Measurements from ENCODE around the gene PARP12. TPM values are rescaled to one million over a fixed set of nuclear protein-coding genes. Genes with fewer than 3 reads are reported as not detected.

The PARP12 gene
- total and polyA plus RNA-seq, 2 of the 8 experiments (the other 6 are each of a cell fraction or from before 2014, with no cell fraction given), result 9.0 to 21.5 TPM

- no peak overlapping the region for H2BK15ac ChIP-seq (ENCODE audit: low read length)
- H2AFZ ChIP-seq (ENCODE audit: low read length), result no peak overlapping the region
- H3K27me3 ChIP-seq (replicated peaks in 1 of 4; ENCODE audit: control insufficient read depth in 3 of 4, extremely low read depth in 1 of 4, insufficient read depth in 3 of 4, low read length in 3 of 4), result no peaks in the 10 kb centered on the region
- ChIA-PET CTCF (ENCODE audit: partially characterized antibody) (no interaction called here), POLR2A (ENCODE audit: partially characterized antibody) (interaction anchor here (0.7 kb wide), 1 partner anchor 37 kb away, joined by 3 read pairs; no protein-coding TSS in a partner anchor)
- H3K23ac ChIP-seq (ENCODE audit: insufficient read length), result no peak overlapping the region
- H3K27ac ChIP-seq (ENCODE audit: low read depth, low read length), result no peak overlapping the region
- no peak overlapping the region for H3K9ac ChIP-seq (replicated peaks in 1 of 4; ENCODE audit: extremely low read depth in 1 of 4, low read depth in 3 of 4, low read length in 3 of 4)
- no peak for FAIRE-seq
- DNase-seq (ENCODE audit: low read depth in 1 of 2, low spot score in 2 of 2), result no peak
- H2AK5ac ChIP-seq (ENCODE audit: low read depth, low read length), result no peak overlapping the region
- no peak overlapping the region for H3K4me2 ChIP-seq (ENCODE audit: insufficient read depth in 1 of 2, low read depth in 2 of 2, low read length in 2 of 2)
- no peak overlapping the region for H3K18ac ChIP-seq (ENCODE audit: extremely low read depth, low read length)
- H3K36me3 ChIP-seq (ENCODE audit: control insufficient read depth in 2 of 4, insufficient read depth in 4 of 4, low read length in 3 of 4), result no peaks in the 10 kb centered on the region
- 92% methylated on average over 3 of the region's 3 CpGs; no CpG with 5 or more reads in 1 of the 2 experiments for WGBS, 2 experiments (ENCODE audit: extremely low coverage in 1 of 2, insufficient coverage in 1 of 2, insufficient read length in 1 of 2, insufficient replicate concordance in 2 of 2, low coverage in 1 of 2, low lambda C conversion rate in 2 of 2, missing lambda C conversion rate in 1 of 2)
- 0 out of 2 replicates have a peak, but pooled peaks cover 1% of the 10 kb centered on the region for H3K23me2 ChIP-seq (ENCODE audit: low read depth, low read length)
- no peak overlapping the region for H2BK5ac ChIP-seq (ENCODE audit: low read depth, low read length)
- H2BK120ac ChIP-seq (replicated peaks; ENCODE audit: low read depth, low read length), result no peak overlapping the region
- H4K20me1 ChIP-seq (replicated peaks in 1 of 2; ENCODE audit: control insufficient read depth in 1 of 2, insufficient read depth in 2 of 2, low read length in 2 of 2), result peaks cover 0 to 1% of the 10 kb centered on the region in 2 experiments
- TF ChIP-seq BACH1 (IDR thresholded peaks at IDR 0.05; ENCODE audit: low read length) (no peak), POLR2AphosphoS5 (IDR thresholded peaks at IDR 0.05; ENCODE audit: low read depth, low read length) (no peak), SAP30 (IDR thresholded peaks at IDR 0.05; ENCODE audit: insufficient read depth, insufficient replicate concordance, low read length) (no peak), NANOG (IDR thresholded peaks at IDR 0.05; ENCODE audit: insufficient read depth, low read depth, low read length, poor library complexity, severe bottlenecking) (no peak), RBBP5 (IDR thresholded peaks at IDR 0.05; ENCODE audit: borderline replicate concordance, low read depth, low read length) (no peak), USF2 (IDR thresholded peaks at IDR 0.05; ENCODE audit: low read length) (no peak)
- H2BK20ac ChIP-seq (ENCODE audit: low read length), result no peak overlapping the region
- no peaks in the 10 kb centered on the region for H3K4me1 ChIP-seq (replicated peaks in 1 of 4; ENCODE audit: control insufficient read depth in 3 of 4, insufficient read depth in 4 of 4, low read length in 3 of 4)
- H2BK12ac ChIP-seq (ENCODE audit: low read depth, low read length), result no peak overlapping the region
- no peaks in the 10 kb centered on the region for H3K9me3 ChIP-seq (ENCODE audit: insufficient read depth in 2 of 2, low read depth in 1 of 2, low read length in 1 of 2)
- H4K5ac ChIP-seq (ENCODE audit: insufficient read length, low read depth, low read length), result no peak overlapping the region
- H4K91ac ChIP-seq (replicated peaks; ENCODE audit: insufficient read length, low read length), result no peak overlapping the region
- no peaks in the 10 kb centered on the region for H3K79me1 ChIP-seq (ENCODE audit: low read depth, low read length)
- no peak overlapping the region for H3K56ac ChIP-seq (replicated peaks; ENCODE audit: insufficient read length, low read depth, low read length)
- no peak overlapping the region for H4K8ac ChIP-seq (ENCODE audit: extremely low read depth, insufficient read depth, low read length)
- H3K4ac ChIP-seq (replicated peaks; ENCODE audit: insufficient read length, low read depth, low read length), result no peak overlapping the region
- H3K79me2 ChIP-seq (ENCODE audit: control insufficient read depth in 1 of 2, insufficient read depth in 2 of 2, low read length in 2 of 2), result no peaks in the 10 kb centered on the region
- H3K14ac ChIP-seq (ENCODE audit: insufficient read length), result no peak overlapping the region
- no peak overlapping the region for H3K4me3 ChIP-seq (ENCODE audit: extremely low read depth in 1 of 4, insufficient read depth in 2 of 4, low read depth in 3 of 4, low read length in 4 of 4)
These were observed 15.6 kb downstream of the PARP12 start for GRCh38 chr7:140047197-140047596.

Measured in H1 (cell line).